ENCODE measurements around the gene ABHD5.

DNA sequence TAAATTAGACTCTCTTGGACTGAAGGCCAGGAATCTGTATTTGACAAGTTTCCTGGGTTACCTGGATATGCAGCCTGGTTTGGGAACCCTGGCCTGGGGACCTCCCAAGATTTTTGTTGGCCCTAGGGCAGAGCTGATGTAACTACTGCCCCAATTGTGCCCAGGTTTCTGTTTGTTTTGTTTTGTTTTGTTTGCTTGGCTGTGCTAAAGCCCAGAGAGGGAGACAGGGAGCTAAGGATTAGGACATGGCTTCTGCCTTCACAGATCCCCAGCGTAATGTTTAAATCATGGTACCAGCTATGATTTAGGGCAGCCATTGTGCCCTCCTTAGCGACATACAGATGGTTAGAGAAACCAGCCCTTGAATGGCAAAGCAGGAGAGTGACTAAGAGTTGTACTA lies 47.6 kb downstream of the ABHD5 start:
- TF ChIP-seq TAF1 (IDR thresholded peaks at IDR 0.05; ENCODE audit: low read depth) (no peak), ZBTB7A (IDR thresholded peaks at IDR 0.05; ENCODE audit: low read depth) (no peak), RAD21 (IDR thresholded peaks at IDR 0.05; ENCODE audit: low read depth) (no peak), TEAD4 (IDR thresholded peaks at IDR 0.05) (no peak), YY1 (IDR thresholded peaks at IDR 0.05; ENCODE audit: low read depth) (no peak), EGR1 (IDR thresholded peaks at IDR 0.05) (no peak)
- TF ChIP-seq, protein P1, sequence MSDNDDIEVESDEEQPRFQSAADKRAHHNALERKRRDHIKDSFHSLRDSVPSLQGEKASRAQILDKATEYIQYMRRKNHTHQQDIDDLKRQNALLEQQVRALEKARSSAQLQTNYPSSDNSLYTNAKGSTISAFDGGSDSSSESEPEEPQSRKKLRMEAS (IDR thresholded peaks at IDR 0.05) = no peak
- TF ChIP-seq, protein P2, sequence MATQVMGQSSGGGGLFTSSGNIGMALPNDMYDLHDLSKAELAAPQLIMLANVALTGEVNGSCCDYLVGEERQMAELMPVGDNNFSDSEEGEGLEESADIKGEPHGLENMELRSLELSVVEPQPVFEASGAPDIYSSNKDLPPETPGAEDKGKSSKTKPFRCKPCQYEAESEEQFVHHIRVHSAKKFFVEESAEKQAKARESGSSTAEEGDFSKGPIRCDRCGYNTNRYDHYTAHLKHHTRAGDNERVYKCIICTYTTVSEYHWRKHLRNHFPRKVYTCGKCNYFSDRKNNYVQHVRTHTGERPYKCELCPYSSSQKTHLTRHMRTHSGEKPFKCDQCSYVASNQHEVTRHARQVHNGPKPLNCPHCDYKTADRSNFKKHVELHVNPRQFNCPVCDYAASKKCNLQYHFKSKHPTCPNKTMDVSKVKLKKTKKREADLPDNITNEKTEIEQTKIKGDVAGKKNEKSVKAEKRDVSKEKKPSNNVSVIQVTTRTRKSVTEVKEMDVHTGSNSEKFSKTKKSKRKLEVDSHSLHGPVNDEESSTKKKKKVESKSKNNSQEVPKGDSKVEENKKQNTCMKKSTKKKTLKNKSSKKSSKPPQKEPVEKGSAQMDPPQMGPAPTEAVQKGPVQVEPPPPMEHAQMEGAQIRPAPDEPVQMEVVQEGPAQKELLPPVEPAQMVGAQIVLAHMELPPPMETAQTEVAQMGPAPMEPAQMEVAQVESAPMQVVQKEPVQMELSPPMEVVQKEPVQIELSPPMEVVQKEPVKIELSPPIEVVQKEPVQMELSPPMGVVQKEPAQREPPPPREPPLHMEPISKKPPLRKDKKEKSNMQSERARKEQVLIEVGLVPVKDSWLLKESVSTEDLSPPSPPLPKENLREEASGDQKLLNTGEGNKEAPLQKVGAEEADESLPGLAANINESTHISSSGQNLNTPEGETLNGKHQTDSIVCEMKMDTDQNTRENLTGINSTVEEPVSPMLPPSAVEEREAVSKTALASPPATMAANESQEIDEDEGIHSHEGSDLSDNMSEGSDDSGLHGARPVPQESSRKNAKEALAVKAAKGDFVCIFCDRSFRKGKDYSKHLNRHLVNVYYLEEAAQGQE (IDR thresholded peaks at IDR 0.05; ENCODE audit: low read depth) = no peak
